Activated naive CD4-positive, alpha-beta T cell treated with anti-CD3 and anti-CD28 coated beads for 36 hours (primary cell): ENCODE results near the gene CEP72. TPM values are rescaled to one million over a fixed set of nuclear protein-coding genes. Genes with fewer than 3 reads are reported as not detected.

ENCODE experiments used
- total RNA-seq, 2 experiments: library from RNA; stranded (reverse); gene quantifications; one replicate each; pipeline ENCODE4 v1.2.3, GENCODE V29; 2021

CEP72 gene
- total RNA-seq, 2 experiments from 2014 or later = 18.3 to 18.8 TPM

Other genes starting within 250 kb of the CEP72 start
- gene EXOC3, start 169.2 kb upstream of the CEP72 start, total RNA-seq = 10 to 100 TPM; 41.6 to 41.7 TPM
- 1 to 10 TPM; 1.6 to 2.3 TPM for gene SLC9A3, start 87.9 kb upstream of the CEP72 start, total RNA-seq
- under 1 TPM; 0.02 to 0.10 TPM for gene TPPP, start 81.0 kb downstream of the CEP72 start, total RNA-seq
- gene ZDHHC11B, start 172.4 kb downstream of the CEP72 start, total RNA-seq = not detected
- gene ZDHHC11, start 238.6 kb downstream of the CEP72 start, total RNA-seq = 1 to 10 TPM; 3.6 TPM